OCI-LY7 (cell line): ENCODE data around the gene CACNA2D1. TPM values are rescaled to one million over a fixed set of nuclear protein-coding genes. Genes with fewer than 3 reads are reported as not detected.

ENCODE experiments used
- BruUV-seq: library from RNA; stranded (reverse); fragments of 400-500 nt; replicated peaks from 2 replicates; lab custom pipeline; 2021; lab: Mats Ljungman, UMichigan
- CTCF ChIA-PET: fragments of 300-600 bp; sonication (Branson Sonifier 250); formaldehyde crosslinking; loops from one replicate; lab custom pipeline; 2022; ENCODE audit warnings: antibody characterized with exemption; ENCODE audit not compliant: unreplicated experiment; lab: Charles Lee
- POLR2A ChIA-PET: fragments of 300-600 bp; sonication (Branson Sonifier 250); formaldehyde crosslinking; loops from one replicate; lab custom pipeline; 2022; ENCODE audit warnings: antibody characterized with exemption; lab: Charles Lee
- DNase-seq: peaks from one replicate; pipeline ENCODE4 v3.0.0-alpha.2; 2015; ENCODE audit warnings: low spot score
- H2AFZ ChIP-seq: fragments of 200-600 bp; sonication (generic), shearing (Covaris generic); 2 replicates; pipeline ENCODE4 v1.6.1; 2014; ENCODE audit warnings: mild to moderate bottlenecking, antibody characterized with exemption, low read length, moderate library complexity
- H3K27ac ChIP-seq: fragments of 200-600 bp; sonication (generic); 2 replicates; pipeline ENCODE4 v1.5.1; 2014; ENCODE audit warnings: mixed run types, low read depth, mild to moderate bottlenecking, moderate library complexity, low read length, inconsistent platforms; ENCODE audit not compliant: poor library complexity, severe bottlenecking
- H3K36me3 ChIP-seq: fragments of 200-600 bp; sonication (generic); 2 replicates; pipeline ENCODE4 v1.6.1; 2014; ENCODE audit warnings: mild to moderate bottlenecking, antibody characterized with exemption, low read length, moderate library complexity, mixed read lengths; ENCODE audit not compliant: insufficient read depth
- H3K4me1 ChIP-seq: fragments of 200-600 bp; sonication (generic); 2 replicates; pipeline ENCODE4 v1.5.1; 2014; ENCODE audit warnings: mild to moderate bottlenecking, low read length; ENCODE audit not compliant: insufficient read depth, poor library complexity, severe bottlenecking
- H3K4me2 ChIP-seq: fragments of 200-600 bp; sonication (generic); 2 replicates; pipeline ENCODE4 v1.6.1; 2014; ENCODE audit warnings: mild to moderate bottlenecking, low read length
- H3K4me3 ChIP-seq: fragments of 200-600 bp; sonication (generic); 2 replicates; pipeline ENCODE4 v1.5.1; 2014; ENCODE audit warnings: mild to moderate bottlenecking, low read depth, low read length; ENCODE audit not compliant: poor library complexity, severe bottlenecking
- H3K79me2 ChIP-seq: fragments of 200-600 bp; sonication (generic); 2 replicates; pipeline ENCODE4 v1.6.1; 2016; ENCODE audit warnings: low read depth, mild to moderate bottlenecking, low read length, moderate library complexity, mixed read lengths; ENCODE audit not compliant: insufficient read depth
- H3K9me2 ChIP-seq: fragments of 200-600 bp; sonication (generic); 2 replicates; pipeline ENCODE4 v1.6.1; 2016; ENCODE audit warnings: mild to moderate bottlenecking, low read length, mixed read lengths; ENCODE audit not compliant: insufficient read depth
- H3K9me3 ChIP-seq: fragments of 200-600 bp; sonication (generic); 2 replicates; pipeline ENCODE4 v1.6.1; 2014; ENCODE audit warnings: mild to moderate bottlenecking, mixed run types, low read length, mixed read lengths
- H4K20me1 ChIP-seq: fragments of 200-600 bp; sonication (generic); 2 replicates; pipeline ENCODE4 v1.6.1; 2014; ENCODE audit warnings: mild to moderate bottlenecking, antibody characterized with exemption, low read length, moderate library complexity, mixed read lengths; ENCODE audit not compliant: insufficient read depth
- CTCF ChIP-seq: fragments of 200-600 bp; sonication (generic); conservative IDR thresholded peaks from 2 replicates; pipeline ENCODE4 v1.5.1; 2014; ENCODE audit warnings: mild to moderate bottlenecking, antibody characterized with exemption, low read length, moderate library complexity, mixed read lengths
- EZH2phosphoT487 ChIP-seq: fragments of 200-600 bp; sonication (generic); IDR thresholded peaks from 2 replicates; pipeline ENCODE4 v1.6.1; 2018; ENCODE audit warnings: low read depth, borderline replicate concordance, mild to moderate bottlenecking, mixed run types, antibody characterized with exemption, low read length, moderate library complexity, mixed read lengths
- intact Hi-C: fragments of 100-400 bp; cut with micrococcal nuclease; formaldehyde crosslinking; loops from one replicate; pipeline ENCODE4 v1.10.0; 2022; ENCODE audit not compliant: unreplicated experiment
- total RNA-seq, 2 experiments: library from RNA; depleted of rRNA in 1 of 2; stranded (reverse); fragments of >200 nt in 1 of 2; shearing (Covaris generic) in 1 of 2; gene quantifications; 2 replicates each; pipeline ENCODE4 v1.2.3, GENCODE V29; 2014 to 2022

CACNA2D1 gene
- total RNA-seq, 2 experiments from 2014 or later: not detected

GRCh38 chr7:82406937-82407336, 36.6 kb downstream of the CACNA2D1 start:
- POLR2A ChIA-PET: no interaction called here
- no peak overlapping the region for H3K4me3 ChIP-seq
- TF ChIP-seq EZH2phosphoT487 (no peak), CTCF (no peak)
- CTCF ChIA-PET: no interaction called here
- H3K4me1 ChIP-seq: no peaks in the 10 kb centered on the region
- intact Hi-C loops: no loop called here
- no peak overlapping the region for H2AFZ ChIP-seq
- no peaks in the 10 kb centered on the region for H3K36me3 ChIP-seq
- H3K9me3 ChIP-seq: no peaks in the 10 kb centered on the region
- H4K20me1 ChIP-seq: no peaks in the 10 kb centered on the region
- DNase-seq: no peak
- no peak overlapping the region for H3K27ac ChIP-seq
- H3K79me2 ChIP-seq: no peaks in the 10 kb centered on the region
- BruUV-seq: no TSS peak
- H3K9me2 ChIP-seq: no peaks in the 10 kb centered on the region
- no peak overlapping the region for H3K4me2 ChIP-seq

GRCh38 chr7:82405301-82405700, 38.3 kb downstream of the CACNA2D1 start:
- no peaks in the 10 kb centered on the region for H3K9me2 ChIP-seq
- H3K4me1 ChIP-seq: no peaks in the 10 kb centered on the region
- no peaks in the 10 kb centered on the region for H3K9me3 ChIP-seq
- DNase-seq: no peak
- no peak overlapping the region for H3K4me3 ChIP-seq
- CTCF ChIA-PET: no interaction called here
- no peak overlapping the region for H3K27ac ChIP-seq
- no peaks in the 10 kb centered on the region for H3K79me2 ChIP-seq
- no TSS peak for BruUV-seq
- POLR2A ChIA-PET: no interaction called here
- intact Hi-C loops: no loop called here
- H3K36me3 ChIP-seq: no peaks in the 10 kb centered on the region
- no peaks in the 10 kb centered on the region for H4K20me1 ChIP-seq
- no peak overlapping the region for H2AFZ ChIP-seq
- H3K4me2 ChIP-seq: no peak overlapping the region
- TF ChIP-seq CTCF (no peak), EZH2phosphoT487 (no peak)

- H3K4me1 ChIP-seq: no peaks in the 10 kb centered on the region
- no peaks in the 10 kb centered on the region for H4K20me1 ChIP-seq
- no peaks in the 10 kb centered on the region for H3K36me3 ChIP-seq
- no TSS peak for BruUV-seq
- intact Hi-C loops: no loop called here
- ChIA-PET CTCF (no interaction called here), POLR2A (no interaction called here)
- H3K9me2 ChIP-seq: no peaks in the 10 kb centered on the region
- H3K4me2 ChIP-seq: no peak overlapping the region
- H3K27ac ChIP-seq: no peak overlapping the region
- H2AFZ ChIP-seq: no peak overlapping the region
- H3K9me3 ChIP-seq: no peaks in the 10 kb centered on the region
- no peak overlapping the region for H3K4me3 ChIP-seq
- DNase-seq: no peak
- no peak for TF ChIP-seq CTCF
- TF ChIP-seq EZH2phosphoT487: no peak
- no peaks in the 10 kb centered on the region for H3K79me2 ChIP-seq
These were observed 38.9 kb downstream of the CACNA2D1 start for GRCh38 chr7:82404652-82405051.
